Breast epithelium (tissue), 4 donors: ENCODE measurements around the gene POR. TPM values are rescaled to one million over a fixed set of nuclear protein-coding genes. Genes with fewer than 3 reads are reported as not detected.
A peak's percentile ranks its signal among the peaks of the same experiment; 100 is the strongest.

Experiments
- DNase-seq, 2 donors: peaks; one replicate each; pipeline ENCODE4 v3.0.0-alpha.2; 2019; ENCODE audit warnings: low spot score in 2 of 2
- H3K27ac ChIP-seq, 2 donors: fragments of 200-600 bp; sonication (generic) in 1 of 2; one replicate each; pipeline ENCODE4 v1.5.1; 2016 to 2019; ENCODE audit warnings: mild to moderate bottlenecking in 1 of 2
- H3K27me3 ChIP-seq, 2 donors: fragments of 200-600 bp; sonication (generic) in 1 of 2; one replicate each; pipeline versions ENCODE4 v1.5.1 to v1.6.0; 2017 to 2019; ENCODE audit warnings: control low read depth in 1 of 2, mild to moderate bottlenecking in 1 of 2
- H3K36me3 ChIP-seq: fragments of 200-600 bp; one replicate; pipeline ENCODE4 v1.5.1; 2019
- H3K4me1 ChIP-seq, 2 donors: fragments of 200-600 bp; sonication (generic); one replicate each; pipeline ENCODE4 v1.5.1; 2016 to 2019; ENCODE audit warnings: control low read depth in 1 of 2
- H3K4me3 ChIP-seq, 3 donors: fragments of 200-600 bp; sonication (generic); 1 replicate in 2 of 3; 2 replicates in 1 of 3; pipeline ENCODE4 v1.5.1; 2016 to 2019; ENCODE audit warnings: mild to moderate bottlenecking in 3 of 3, moderate library complexity in 2 of 3
- H3K9me3 ChIP-seq, 2 donors: fragments of 200-600 bp; sonication (generic) in 1 of 2; one replicate each; pipeline ENCODE4 v1.5.1; 2016 to 2019; ENCODE audit warnings: control low read depth in 1 of 2
- POLR2A ChIP-seq: fragments of 450-650 bp; IDR thresholded peaks from one replicate; pipeline ENCODE4 v1.6.1; 2016; ENCODE audit warnings: antibody characterized with exemption, mild to moderate bottlenecking, moderate library complexity
- POLR2AphosphoS5 ChIP-seq, 3 donors: sonication (generic); formaldehyde crosslinking; IDR thresholded peaks; one replicate each; pipeline ENCODE4 v1.6.1; 2017; ENCODE audit warnings: antibody characterized with exemption in 3 of 3
- intact Hi-C: fragments of 100-400 bp; cut with DNase I; formaldehyde crosslinking; loops from one replicate; pipeline ENCODE4 v1.15.1; 2023; ENCODE audit warnings: low total_unique reads
- total RNA-seq, 3 donors: library from RNA; depleted of rRNA; stranded (reverse); fragments of >200 nt; gene quantifications; one replicate each; pipeline ENCODE4 v1.1.0, GENCODE V29; 2016
- TF ChIP-seq, protein P1 (sequence below), 3 donors: fragments of 450-650 bp; IDR thresholded peaks; one replicate each; pipeline ENCODE4 v1.5.1; 2016 to 2017; ENCODE audit warnings: antibody characterized with exemption in 3 of 3, mild to moderate bottlenecking in 3 of 3, moderate library complexity in 3 of 3

POR gene
- total RNA-seq, 3 donors from 2014 or later, result 62.1 to 123 (median 87.7) TPM

- intact Hi-C loops, result no loop called here
- DNase-seq, result no peak
- Histone ChIP-seq H3K4me3 (no peak overlapping the region), H3K27me3 (no peaks in the 10 kb centered on the region), H3K27ac (no peak overlapping the region), H3K9me3 (peaks cover 7 to 9% of the 10 kb centered on the region in 2 donors), H3K4me1 (no peaks in the 10 kb centered on the region), H3K36me3 (no peaks in the 10 kb centered on the region)
- TF ChIP-seq POLR2AphosphoS5 (IDR thresholded peaks at IDR 0.05) (no peak), POLR2A (no peak)
- TF ChIP-seq, protein P1, sequence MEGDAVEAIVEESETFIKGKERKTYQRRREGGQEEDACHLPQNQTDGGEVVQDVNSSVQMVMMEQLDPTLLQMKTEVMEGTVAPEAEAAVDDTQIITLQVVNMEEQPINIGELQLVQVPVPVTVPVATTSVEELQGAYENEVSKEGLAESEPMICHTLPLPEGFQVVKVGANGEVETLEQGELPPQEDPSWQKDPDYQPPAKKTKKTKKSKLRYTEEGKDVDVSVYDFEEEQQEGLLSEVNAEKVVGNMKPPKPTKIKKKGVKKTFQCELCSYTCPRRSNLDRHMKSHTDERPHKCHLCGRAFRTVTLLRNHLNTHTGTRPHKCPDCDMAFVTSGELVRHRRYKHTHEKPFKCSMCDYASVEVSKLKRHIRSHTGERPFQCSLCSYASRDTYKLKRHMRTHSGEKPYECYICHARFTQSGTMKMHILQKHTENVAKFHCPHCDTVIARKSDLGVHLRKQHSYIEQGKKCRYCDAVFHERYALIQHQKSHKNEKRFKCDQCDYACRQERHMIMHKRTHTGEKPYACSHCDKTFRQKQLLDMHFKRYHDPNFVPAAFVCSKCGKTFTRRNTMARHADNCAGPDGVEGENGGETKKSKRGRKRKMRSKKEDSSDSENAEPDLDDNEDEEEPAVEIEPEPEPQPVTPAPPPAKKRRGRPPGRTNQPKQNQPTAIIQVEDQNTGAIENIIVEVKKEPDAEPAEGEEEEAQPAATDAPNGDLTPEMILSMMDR (IDR thresholded peaks at IDR 0.05), result no peak
Observed at GRCh38 chr7:75931680-75932079, 16.7 kb downstream of the POR start.

DNA sequence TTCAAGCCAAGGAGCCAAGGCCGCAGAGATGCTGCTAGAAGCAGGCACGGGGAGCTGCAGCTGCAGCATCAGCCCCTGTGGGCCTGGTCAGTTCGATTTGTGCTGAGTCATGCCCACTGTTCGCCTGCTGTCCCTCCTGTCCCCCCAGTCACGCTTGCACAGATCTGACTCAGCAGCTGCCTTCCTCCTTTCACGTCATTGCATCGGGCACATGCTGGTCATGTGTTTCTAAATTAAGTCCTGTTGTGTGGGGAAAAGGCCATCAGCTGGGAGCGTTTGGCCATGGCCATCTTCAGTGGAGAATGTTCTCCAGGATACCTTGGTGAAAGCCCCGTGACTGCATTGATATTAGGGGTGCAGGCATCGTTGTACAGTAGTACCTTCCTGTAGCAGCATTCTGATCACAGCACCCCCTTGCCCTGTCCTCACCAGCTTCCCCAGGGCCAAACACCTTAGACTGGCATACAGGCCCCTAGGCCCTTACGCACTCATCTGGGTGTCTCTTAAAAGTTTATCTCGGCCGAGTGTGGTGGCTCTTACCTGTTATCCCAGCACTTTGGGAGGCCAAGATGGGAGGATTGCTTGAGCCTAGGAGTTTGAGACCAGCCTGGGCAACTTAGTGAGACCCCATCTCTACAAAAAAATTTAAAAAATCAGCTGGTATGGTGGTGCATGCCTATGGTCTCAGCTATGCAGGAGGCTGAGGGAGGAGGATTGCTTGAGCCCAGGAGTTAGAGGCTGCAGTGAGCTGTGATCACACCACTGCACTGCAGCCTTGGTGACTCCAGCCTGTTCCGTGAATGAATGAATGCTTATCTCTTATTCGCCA lies 23.2 kb downstream of the POR start:
- no peak overlapping the region for H3K4me3 ChIP-seq
- no peaks in the 10 kb centered on the region for H3K36me3 ChIP-seq
- peak in 1 of 2 donors; percentile 24 for DNase-seq
- no peaks in the 10 kb centered on the region for H3K27me3 ChIP-seq
- TF ChIP-seq POLR2AphosphoS5 (IDR thresholded peaks at IDR 0.05) (peak; percentile 36 to 86 (median 42)), POLR2A (no peak)
- intact Hi-C loops, result no loop called here
- H3K9me3 ChIP-seq, result peaks cover 7 to 9% of the 10 kb centered on the region in 2 donors
- H3K4me1 ChIP-seq, result no peaks in the 10 kb centered on the region
- peak overlapping the region in 1 of 2 donors; percentile 66 for H3K27ac ChIP-seq

GRCh38 chr7:75938921-75939320 lies 24.0 kb downstream of the POR start:
- H3K27me3 ChIP-seq, result no peaks in the 10 kb centered on the region
- no peak for DNase-seq

DNA sequence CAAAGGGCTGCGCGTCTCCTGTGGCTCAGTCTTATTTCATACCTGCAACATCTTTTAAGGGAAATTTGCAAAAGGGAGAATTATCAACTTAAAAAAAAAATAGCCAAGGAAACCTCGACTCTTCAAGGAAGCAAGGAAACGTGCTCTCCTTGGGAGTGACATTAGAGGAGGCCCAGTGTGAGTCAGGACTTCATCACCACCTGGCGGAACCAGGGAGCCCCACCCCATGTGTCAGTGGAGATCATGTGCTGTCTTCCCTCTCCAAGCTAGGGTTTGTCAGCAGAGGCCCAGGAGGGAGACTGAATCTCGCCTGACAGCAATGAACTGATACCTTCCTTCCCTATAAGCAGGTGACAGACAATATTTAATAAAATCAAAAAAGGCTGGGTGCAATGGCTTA lies 28.9 kb downstream of the POR start:
- intact Hi-C loops, result no loop called here
- TF ChIP-seq, protein P1 (IDR thresholded peaks at IDR 0.05), result no peak
- no peak for TF ChIP-seq POLR2A
- TF ChIP-seq POLR2AphosphoS5 (IDR thresholded peaks at IDR 0.05), result no peak
- Histone ChIP-seq H3K27ac (no peak overlapping the region), H3K4me1 (no peaks in the 10 kb centered on the region), H3K4me3 (no peak overlapping the region), H3K36me3 (no peaks in the 10 kb centered on the region), H3K9me3 (no peaks in the 10 kb centered on the region), H3K27me3 (no peaks in the 10 kb centered on the region)
- no peak for DNase-seq

More at GRCh38 chr7:75938921-75939320, 24.0 kb downstream of the POR start:
- H3K4me1 ChIP-seq, result no peaks in the 10 kb centered on the region
- no peak overlapping the region for H3K4me3 ChIP-seq
- H3K27ac ChIP-seq, result no peak overlapping the region
- H3K9me3 ChIP-seq, result peaks cover 7 to 9% of the 10 kb centered on the region in 2 donors
- H3K36me3 ChIP-seq, result no peaks in the 10 kb centered on the region
- no peak for TF ChIP-seq POLR2A
- TF ChIP-seq, protein P1 (IDR thresholded peaks at IDR 0.05), result no peak
- no peak for TF ChIP-seq POLR2AphosphoS5 (IDR thresholded peaks at IDR 0.05)
- intact Hi-C loops, result no loop called here

DNA sequence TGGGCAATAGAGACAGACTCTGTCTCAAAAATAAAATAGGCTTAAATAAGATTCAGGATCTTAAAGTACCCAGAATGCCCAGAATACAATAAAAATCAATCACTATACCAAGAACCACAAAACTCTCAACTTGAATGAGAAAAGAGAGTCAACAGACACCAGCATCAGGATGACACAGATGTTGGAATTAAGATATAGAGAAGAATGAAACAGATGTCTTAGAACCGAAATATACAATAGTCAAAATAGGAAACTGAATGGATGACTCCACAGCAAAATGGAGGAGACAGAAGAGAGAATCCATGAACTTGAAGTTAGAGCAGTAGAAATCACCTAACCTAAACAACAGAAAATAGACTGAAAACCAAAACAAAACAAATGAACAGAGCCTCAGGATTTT lies 29.6 kb downstream of the POR start:
- no peak for DNase-seq

More for the DNA sequence above, 29.6 kb downstream of the POR start:
- H3K4me1 ChIP-seq, result no peaks in the 10 kb centered on the region
- intact Hi-C loops, result no loop called here
- H3K9me3 ChIP-seq, result no peaks in the 10 kb centered on the region
- no peak overlapping the region for H3K27ac ChIP-seq
- H3K27me3 ChIP-seq, result no peaks in the 10 kb centered on the region
- H3K4me3 ChIP-seq, result no peak overlapping the region
- TF ChIP-seq POLR2AphosphoS5 (IDR thresholded peaks at IDR 0.05) (no peak), POLR2A (no peak)
- TF ChIP-seq, protein P1 (IDR thresholded peaks at IDR 0.05), result no peak
- H3K36me3 ChIP-seq, result no peaks in the 10 kb centered on the region
